Mesendoderm (in vitro differentiated cells): Measurements from ENCODE around the gene EVC2.
A peak's percentile ranks its signal among the peaks of the same experiment; 100 is the strongest.

Experiments used
- DNase-seq: peaks from one replicate; pipeline ENCODE4 v3.0.0; 2013
- H2AK5ac ChIP-seq: 2 replicates; pipeline ENCODE4 v1.6.1; 2013; ENCODE audit warnings: low read length, inconsistent platforms
- H2BK120ac ChIP-seq: 2 replicates; pipeline ENCODE4 v1.6.1; 2013; ENCODE audit warnings: low read depth, mild to moderate bottlenecking, low read length, moderate library complexity, mixed read lengths
- H2BK15ac ChIP-seq: replicated peaks from 2 replicates; pipeline ENCODE4 v1.6.1; 2013; ENCODE audit warnings: low read depth, mild to moderate bottlenecking, moderate library complexity
- H2BK5ac ChIP-seq: 2 replicates; pipeline ENCODE4 v1.6.1; 2013; ENCODE audit warnings: low read length, inconsistent platforms
- H3K18ac ChIP-seq: 2 replicates; pipeline ENCODE4 v1.6.1; 2013; ENCODE audit warnings: mild to moderate bottlenecking, low read length, mixed read lengths
- H3K23ac ChIP-seq: one replicate; pipeline ENCODE4 v1.6.1; 2013; ENCODE audit warnings: low read length
- H3K27ac ChIP-seq: 2 replicates; pipeline ENCODE4 v1.5.1; 2013; ENCODE audit warnings: low read depth, mild to moderate bottlenecking, inconsistent platforms, low read length, moderate library complexity
- H3K27me3 ChIP-seq: 2 replicates; pipeline ENCODE4 v1.6.1; 2013; ENCODE audit warnings: low read length, control low read depth, mild to moderate bottlenecking, inconsistent platforms; ENCODE audit not compliant: insufficient read depth, poor library complexity
- H3K36me3 ChIP-seq: 2 replicates; pipeline ENCODE4 v1.6.1; 2013; ENCODE audit warnings: low read length, inconsistent platforms; ENCODE audit not compliant: control insufficient read depth, insufficient read depth
- H3K4ac ChIP-seq: one replicate; pipeline ENCODE4 v1.6.1; 2013; ENCODE audit warnings: low read depth, mild to moderate bottlenecking, low read length, moderate library complexity
- H3K4me1 ChIP-seq: 2 replicates; pipeline ENCODE4 v1.6.1; 2013; ENCODE audit warnings: low read depth, low read length, inconsistent platforms; ENCODE audit not compliant: control insufficient read depth
- H3K4me2 ChIP-seq: 2 replicates; pipeline ENCODE4 v1.6.1; 2013; ENCODE audit warnings: low read length
- H3K4me3 ChIP-seq: 2 replicates; pipeline ENCODE4 v1.5.1; 2013; ENCODE audit warnings: mild to moderate bottlenecking, low read length
- H3K56ac ChIP-seq: one replicate; pipeline ENCODE4 v1.6.1; 2013; ENCODE audit warnings: low read length
- H3K79me1 ChIP-seq: 2 replicates; pipeline ENCODE4 v1.6.1; 2013; ENCODE audit warnings: low read length, inconsistent platforms
- H3K79me2 ChIP-seq: 2 replicates; pipeline ENCODE4 v1.6.1; 2013; ENCODE audit warnings: mild to moderate bottlenecking, low read length; ENCODE audit not compliant: control insufficient read depth, insufficient read depth
- H3K9ac ChIP-seq: 2 replicates; pipeline ENCODE4 v1.6.1; 2013; ENCODE audit warnings: low read length, inconsistent platforms
- H4K5ac ChIP-seq: one replicate; pipeline ENCODE4 v1.6.1; 2013; ENCODE audit warnings: low read length
- H4K8ac ChIP-seq: one replicate; pipeline ENCODE4 v1.6.1; 2013; ENCODE audit warnings: low read depth, mild to moderate bottlenecking, control low read depth, low read length, moderate library complexity
- WGBS: extraction: QIAGEN DNeasy Blood & Tissue Kit; methylation state at CpG from one replicate; pipeline ENCODE4 v1.1.7; 2013; ENCODE audit warnings: low lambda C conversion rate, missing lambda C conversion rate; ENCODE audit not compliant: insufficient coverage; ENCODE audit errors: extremely low coverage; 5-methylcytosine and 5-hydroxymethylcytosine counted together

The EVC2 gene

GRCh38 chr4:5751666-5752375, 43.5 kb upstream of the EVC2 start:
- H3K27ac ChIP-seq, result no peak overlapping the region
- no peak overlapping the region for H3K23ac ChIP-seq
- peak overlapping the region; percentile 64 for H3K56ac ChIP-seq
- H3K4ac ChIP-seq, result no peak overlapping the region
- H2BK15ac ChIP-seq, result no peak overlapping the region
- H3K27me3 ChIP-seq, result no peaks in the 10 kb centered on the region
- no peak overlapping the region for H3K4me3 ChIP-seq
- no peak overlapping the region for H2BK120ac ChIP-seq
- no CpG with 5 or more reads among the region's 14 CpGs for WGBS
- H3K36me3 ChIP-seq, result peaks cover 7% of the 10 kb centered on the region
- H4K8ac ChIP-seq, result no peak overlapping the region
- no peak for DNase-seq
- peaks cover 6% of the 10 kb centered on the region for H3K4me1 ChIP-seq
- H3K79me1 ChIP-seq, result no peaks in the 10 kb centered on the region
- H3K18ac ChIP-seq, result no peak overlapping the region
- H2BK5ac ChIP-seq, result no peak overlapping the region
- H3K4me2 ChIP-seq, result no peak overlapping the region
- peak overlapping the region; percentile 45 for H3K9ac ChIP-seq
- H3K79me2 ChIP-seq, result no peaks in the 10 kb centered on the region
- no peak overlapping the region for H2AK5ac ChIP-seq
- H4K5ac ChIP-seq, result no peak overlapping the region

- Histone ChIP-seq H2BK120ac (no peak overlapping the region), H3K18ac (no peak overlapping the region), H3K79me1 (no peaks in the 10 kb centered on the region), H3K4me3 (no peak overlapping the region), H3K79me2 (no peaks in the 10 kb centered on the region), H3K4me2 (no peak overlapping the region), H4K8ac (no peak overlapping the region), H3K4ac (no peak overlapping the region), H3K23ac (no peak overlapping the region), H3K4me1 (peaks cover 6% of the 10 kb centered on the region), H2BK5ac (no peak overlapping the region), H3K56ac (peak overlapping the region; percentile 30), H3K9ac (no peak overlapping the region), H3K36me3 (peaks cover 4% of the 10 kb centered on the region), H3K27ac (no peak overlapping the region), H3K27me3 (no peaks in the 10 kb centered on the region), H4K5ac (no peak overlapping the region), H2AK5ac (no peak overlapping the region), H2BK15ac (no peak overlapping the region)
- WGBS, result no CpG with 5 or more reads among the region's 17 CpGs
- DNase-seq, result no peak
Observed at GRCh38 chr4:5750946-5751665, 42.7 kb upstream of the EVC2 start.

GRCh38 chr4:5750052-5750945, 41.9 kb upstream of the EVC2 start:
- Histone ChIP-seq H3K79me2 (no peaks in the 10 kb centered on the region), H3K27me3 (no peaks in the 10 kb centered on the region), H2BK5ac (no peak overlapping the region), H3K4me2 (no peak overlapping the region), H2BK15ac (no peak overlapping the region), H2AK5ac (no peak overlapping the region), H4K5ac (no peak overlapping the region), H3K9ac (no peak overlapping the region), H3K79me1 (no peaks in the 10 kb centered on the region), H4K8ac (no peak overlapping the region), H3K56ac (no peak overlapping the region), H3K4me3 (no peak overlapping the region), H3K36me3 (peaks cover 4% of the 10 kb centered on the region), H3K23ac (no peak overlapping the region), H3K27ac (no peak overlapping the region), H2BK120ac (no peak overlapping the region), H3K18ac (no peak overlapping the region), H3K4ac (no peak overlapping the region), H3K4me1 (peaks cover 6% of the 10 kb centered on the region)
- no CpG with 5 or more reads among the region's 10 CpGs for WGBS
- DNase-seq, result no peak

GRCh38 chr4:5749568-5749967, 41.2 kb upstream of the EVC2 start:
- Histone ChIP-seq H3K4me3 (no peak overlapping the region), H2BK5ac (no peak overlapping the region), H3K23ac (no peak overlapping the region), H3K79me1 (no peaks in the 10 kb centered on the region), H4K8ac (no peak overlapping the region), H2AK5ac (no peak overlapping the region), H3K27me3 (no peaks in the 10 kb centered on the region), H2BK15ac (no peak overlapping the region), H3K36me3 (peaks cover 4% of the 10 kb centered on the region), H3K18ac (no peak overlapping the region), H4K5ac (no peak overlapping the region), H3K27ac (no peak overlapping the region), H3K4me1 (peaks cover 6% of the 10 kb centered on the region), H2BK120ac (no peak overlapping the region), H3K9ac (no peak overlapping the region), H3K56ac (no peak overlapping the region), H3K4ac (no peak overlapping the region), H3K79me2 (no peaks in the 10 kb centered on the region), H3K4me2 (no peak overlapping the region)
- WGBS, result no CpG with 5 or more reads among the region's 9 CpGs
- DNase-seq, result no peak

GRCh38 chr4:5747738-5748375, 39.5 kb upstream of the EVC2 start:
- no peak for DNase-seq
- no peaks in the 10 kb centered on the region for H3K79me1 ChIP-seq
- H3K4me1 ChIP-seq, result peaks cover 6% of the 10 kb centered on the region
- no peak overlapping the region for H3K18ac ChIP-seq
- H3K27ac ChIP-seq, result no peak overlapping the region
- no CpG with 5 or more reads among the region's 11 CpGs for WGBS
- no peak overlapping the region for H2BK120ac ChIP-seq
- H4K8ac ChIP-seq, result no peak overlapping the region
- H3K36me3 ChIP-seq, result peaks cover 5% of the 10 kb centered on the region
- no peak overlapping the region for H2BK15ac ChIP-seq
- H2BK5ac ChIP-seq, result no peak overlapping the region
- H2AK5ac ChIP-seq, result no peak overlapping the region
- H3K56ac ChIP-seq, result no peak overlapping the region
- H3K79me2 ChIP-seq, result no peaks in the 10 kb centered on the region
- no peaks in the 10 kb centered on the region for H3K27me3 ChIP-seq
- no peak overlapping the region for H3K9ac ChIP-seq
- no peak overlapping the region for H3K4me3 ChIP-seq
- no peak overlapping the region for H3K4ac ChIP-seq
- no peak overlapping the region for H4K5ac ChIP-seq
- H3K4me2 ChIP-seq, result no peak overlapping the region
- H3K23ac ChIP-seq, result no peak overlapping the region
